ENCODE measurements around the gene SMYD3. TPM values are rescaled to one million over a fixed set of nuclear protein-coding genes. Genes with fewer than 3 reads are reported as not detected.
A peak's percentile ranks its signal among the peaks of the same experiment; 100 is the strongest.

The SMYD3 gene
- total and polyA plus RNA-seq, 12 donors, result 13.5 to 78.2 (median 26.8) TPM

DNA sequence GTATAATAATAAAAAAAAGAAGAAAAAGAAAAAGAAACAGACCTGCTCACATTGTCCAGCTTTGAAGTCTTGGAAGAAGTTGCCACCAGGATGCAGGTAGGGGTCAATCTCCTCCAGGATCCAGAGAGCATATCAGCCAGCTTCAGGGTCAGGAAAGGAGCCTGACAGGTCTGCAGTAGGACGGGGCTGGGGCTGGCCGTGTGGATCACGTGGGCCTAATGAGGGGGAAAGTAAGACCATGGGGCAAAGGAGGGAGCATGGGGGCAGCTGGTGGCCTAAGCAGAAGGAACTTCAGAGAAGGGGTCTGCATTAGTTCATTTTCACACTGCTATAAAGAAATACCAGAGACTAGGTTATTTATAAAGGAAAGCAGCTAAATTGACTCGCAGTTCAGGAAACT, 19.3 kb upstream of the SMYD3 start:
- Histone ChIP-seq H3K9me3 (replicated peaks in 1 of 3) (no peaks in the 10 kb centered on the region), H3K4me1 (replicated peaks in 1 of 2) (no peaks in the 10 kb centered on the region), H3K27me3 (no peaks in the 10 kb centered on the region), H3K27ac (no peak overlapping the region), H3K36me3 (replicated peaks in 1 of 2) (no peaks in the 10 kb centered on the region), H3K4me3 (no peak overlapping the region)
- no peak for TF ChIP-seq POLR2A (IDR thresholded peaks at IDR 0.05)
- intact Hi-C loops (cut with DNase I), result no loop called here
- DNase-seq, result no peak
- WGBS, 4 donors, result 76 to 80% (median 79%) methylated on average over 4 of the region's 4 CpGs

DNA sequence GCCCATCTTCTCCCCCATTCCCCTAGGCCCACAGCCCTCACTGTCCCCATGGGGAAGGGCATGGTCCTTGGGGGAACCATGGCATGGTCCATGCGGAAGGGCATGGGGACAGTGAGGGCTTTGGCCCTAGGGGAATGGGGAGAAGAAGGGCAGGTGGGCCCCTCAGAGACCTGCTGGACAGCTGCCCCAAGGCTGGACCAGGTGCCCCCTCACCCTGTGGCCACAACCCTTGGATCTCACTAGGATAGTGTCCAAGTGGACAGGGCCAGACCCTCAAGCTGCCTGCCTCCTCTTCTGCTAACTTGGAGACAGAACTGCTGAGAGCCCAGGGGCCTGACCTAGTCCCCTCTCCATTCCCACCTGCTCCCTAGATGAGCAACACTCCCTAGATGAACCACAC, 12.4 kb upstream of the SMYD3 start:
- intact Hi-C loops (cut with DNase I), result no loop called here
- Histone ChIP-seq H3K4me1 (replicated peaks in 1 of 2) (no peaks in the 10 kb centered on the region), H3K4me3 (no peak overlapping the region), H3K9me3 (replicated peaks in 1 of 3) (peaks cover 0 to 8% (median 0%) of the 10 kb centered on the region in 3 donors), H3K36me3 (replicated peaks in 1 of 2) (no peaks in the 10 kb centered on the region), H3K27me3 (no peaks in the 10 kb centered on the region), H3K27ac (no peak overlapping the region)
- TF ChIP-seq POLR2A (IDR thresholded peaks at IDR 0.05), result no peak
- TF ChIP-seq, protein P1, sequence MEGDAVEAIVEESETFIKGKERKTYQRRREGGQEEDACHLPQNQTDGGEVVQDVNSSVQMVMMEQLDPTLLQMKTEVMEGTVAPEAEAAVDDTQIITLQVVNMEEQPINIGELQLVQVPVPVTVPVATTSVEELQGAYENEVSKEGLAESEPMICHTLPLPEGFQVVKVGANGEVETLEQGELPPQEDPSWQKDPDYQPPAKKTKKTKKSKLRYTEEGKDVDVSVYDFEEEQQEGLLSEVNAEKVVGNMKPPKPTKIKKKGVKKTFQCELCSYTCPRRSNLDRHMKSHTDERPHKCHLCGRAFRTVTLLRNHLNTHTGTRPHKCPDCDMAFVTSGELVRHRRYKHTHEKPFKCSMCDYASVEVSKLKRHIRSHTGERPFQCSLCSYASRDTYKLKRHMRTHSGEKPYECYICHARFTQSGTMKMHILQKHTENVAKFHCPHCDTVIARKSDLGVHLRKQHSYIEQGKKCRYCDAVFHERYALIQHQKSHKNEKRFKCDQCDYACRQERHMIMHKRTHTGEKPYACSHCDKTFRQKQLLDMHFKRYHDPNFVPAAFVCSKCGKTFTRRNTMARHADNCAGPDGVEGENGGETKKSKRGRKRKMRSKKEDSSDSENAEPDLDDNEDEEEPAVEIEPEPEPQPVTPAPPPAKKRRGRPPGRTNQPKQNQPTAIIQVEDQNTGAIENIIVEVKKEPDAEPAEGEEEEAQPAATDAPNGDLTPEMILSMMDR (IDR thresholded peaks at IDR 0.05), result no peak
- DNase-seq, result peak in 1 of 7 donors; percentile 21
- WGBS, 4 donors, result 96 to 100% (median 100%) methylated on average over 1 of the region's 1 CpG; no CpG with 5 or more reads in 1 of the 4 donors

DNA sequence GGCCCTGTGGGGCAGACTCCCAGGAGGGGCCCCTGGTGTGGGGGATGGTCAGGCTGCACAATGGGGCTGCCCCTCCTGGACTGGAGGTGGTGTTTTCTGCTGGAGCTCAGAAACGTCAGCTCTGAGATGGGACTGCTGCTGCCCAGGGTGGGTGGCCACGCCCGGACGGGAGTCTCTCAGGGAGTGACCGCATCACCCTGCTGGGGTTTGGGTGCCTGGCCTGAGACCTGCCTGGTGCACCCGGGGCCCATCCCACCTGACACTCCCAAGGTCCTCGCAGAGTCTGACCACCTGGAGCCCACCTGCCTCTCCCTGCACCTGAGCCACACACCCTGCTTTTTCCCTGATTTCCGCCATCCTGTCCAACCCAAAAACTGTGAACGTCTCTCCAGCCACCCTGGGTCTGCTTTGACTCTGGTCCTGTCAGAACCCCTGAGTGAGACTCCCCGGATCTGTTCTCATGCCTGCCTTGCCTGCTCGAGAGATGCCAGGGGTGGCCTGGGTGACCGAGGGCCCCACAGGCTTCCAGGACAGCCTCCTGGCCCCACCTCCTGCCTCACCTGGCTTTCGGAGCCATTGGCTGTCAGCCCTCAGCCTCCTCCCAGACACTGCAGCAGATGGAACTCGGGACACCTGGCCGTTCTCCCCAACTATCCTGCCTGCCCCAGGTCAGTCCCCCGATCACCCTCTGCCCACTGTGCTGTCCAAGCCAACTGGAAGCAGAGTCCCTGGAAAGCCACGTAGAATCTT, 11.6 kb upstream of the SMYD3 start:
- TF ChIP-seq POLR2A (IDR thresholded peaks at IDR 0.05), result no peak
- TF ChIP-seq, protein P1 (IDR thresholded peaks at IDR 0.05), result no peak
- 85 to 96% (median 89%) methylated on average over 8 to 17 of the region's 17 CpGs for WGBS, 4 donors

DNA sequence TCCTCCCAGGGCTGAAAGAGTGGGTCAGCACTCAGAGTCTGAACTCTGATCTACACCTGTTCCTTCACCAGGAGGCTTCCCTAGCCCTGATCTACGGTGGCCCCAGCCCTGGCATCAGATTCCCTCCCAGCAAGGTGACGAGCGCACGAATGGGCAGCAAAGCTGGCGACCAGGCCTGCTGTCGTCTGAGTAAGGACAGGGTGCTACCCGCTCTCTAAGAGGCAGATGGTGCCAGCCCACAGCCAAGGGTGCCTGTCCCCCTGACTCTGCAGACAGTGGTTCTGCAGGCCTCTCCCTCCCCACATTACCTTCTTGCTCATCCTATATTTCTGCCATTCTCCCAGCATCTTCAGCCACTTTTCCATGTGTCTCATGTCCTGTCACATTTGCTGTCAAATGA, 10.3 kb upstream of the SMYD3 start:
- Histone ChIP-seq H3K27me3 (no peaks in the 10 kb centered on the region), H3K36me3 (replicated peaks in 1 of 2) (no peaks in the 10 kb centered on the region), H3K27ac (no peak overlapping the region), H3K4me3 (no peak overlapping the region), H3K9me3 (replicated peaks in 1 of 3) (peaks cover 0 to 8% (median 0%) of the 10 kb centered on the region in 3 donors), H3K4me1 (replicated peaks in 1 of 2) (no peaks in the 10 kb centered on the region)
- intact Hi-C loops (cut with DNase I), result no loop called here
- WGBS, 4 donors, result 72 to 100% (median 80%) methylated on average over 1 to 7 of the region's 7 CpGs
- DNase-seq, result no peak
- TF ChIP-seq, protein P1 (IDR thresholded peaks at IDR 0.05), result no peak
- TF ChIP-seq POLR2A (IDR thresholded peaks at IDR 0.05), result no peak

More for the DNA sequence above, 11.6 kb upstream of the SMYD3 start:
- H3K9me3 ChIP-seq (replicated peaks in 1 of 3), result peaks cover 0 to 8% (median 0%) of the 10 kb centered on the region in 3 donors
- intact Hi-C loops (cut with DNase I), result no loop called here
- no peaks in the 10 kb centered on the region for H3K36me3 ChIP-seq (replicated peaks in 1 of 2)
- H3K4me1 ChIP-seq (replicated peaks in 1 of 2), result no peaks in the 10 kb centered on the region
- no peak overlapping the region for H3K4me3 ChIP-seq
- DNase-seq, result peak in 1 of 7 donors; percentile 25
- no peaks in the 10 kb centered on the region for H3K27me3 ChIP-seq
- no peak overlapping the region for H3K27ac ChIP-seq

DNA sequence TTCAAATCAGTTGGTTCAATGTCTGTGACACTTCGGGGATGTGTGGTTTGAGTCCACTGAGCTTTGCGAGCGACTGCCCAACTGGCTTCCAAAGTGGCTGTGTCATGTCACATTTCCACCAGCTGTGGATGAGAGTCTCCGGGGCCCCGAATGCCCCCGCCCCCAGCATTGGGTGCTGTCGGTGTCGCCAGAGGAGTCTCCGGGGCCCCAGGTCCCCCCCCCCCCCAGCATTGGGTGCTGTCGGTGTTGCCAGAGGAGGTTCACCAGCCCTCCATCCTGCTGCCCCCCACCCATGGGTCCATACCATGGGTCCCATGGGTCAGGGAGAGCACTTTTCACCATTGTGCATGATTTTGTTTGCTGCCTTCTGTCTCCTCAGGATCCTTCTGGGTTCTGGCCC, 9.0 kb upstream of the SMYD3 start:
- DNase-seq, result peak in 1 of 7 donors; percentile 41
- Histone ChIP-seq H3K4me1 (replicated peaks in 1 of 2) (no peaks in the 10 kb centered on the region), H3K36me3 (replicated peaks in 1 of 2) (no peaks in the 10 kb centered on the region), H3K27ac (no peak overlapping the region), H3K9me3 (replicated peaks in 1 of 3) (peaks cover 0 to 8% (median 0%) of the 10 kb centered on the region in 3 donors), H3K27me3 (no peaks in the 10 kb centered on the region), H3K4me3 (no peak overlapping the region)
- 92 to 98% (median 96%) methylated on average over 9 to 10 of the region's 10 CpGs for WGBS, 4 donors
- intact Hi-C loops (cut with DNase I), result no loop called here
- no peak for TF ChIP-seq POLR2A (IDR thresholded peaks at IDR 0.05)
- TF ChIP-seq, protein P1 (IDR thresholded peaks at IDR 0.05), result no peak

Measured in adrenal gland (tissue), 12 donors.